Right lobe of liver (tissue), 6 donors: Measurements from ENCODE around the gene LRRC8E. TPM values are rescaled to one million over a fixed set of nuclear protein-coding genes. Genes with fewer than 3 reads are reported as not detected.

Source experiments
- ATAC-seq, 4 donors: fragments of 200-7000 bp; cut with Tn5 transposase; one replicate each; pipeline ENCODE4 v1.9.1; 2020; ENCODE audit warnings: mild to moderate bottlenecking in 4 of 4, moderate library complexity in 4 of 4
- DNase-seq, 3 donors: peaks; one replicate each; pipeline ENCODE4 v3.0.0-alpha.2; 2020
- H3K27ac ChIP-seq, 3 donors: fragments of 200-600 bp; one replicate each; pipeline ENCODE4 v1.8.0; 2022
- H3K27me3 ChIP-seq, 2 donors: fragments of 200-600 bp; one replicate each; pipeline ENCODE4 v1.8.0; 2022
- H3K36me3 ChIP-seq, 4 donors: fragments of 200-600 bp; sonication (generic) in 1 of 4; one replicate each; pipeline versions ENCODE4 v1.5.1 to v1.8.0; 2017 to 2022; ENCODE audit warnings: control low read depth in 1 of 4
- H3K4me1 ChIP-seq, 4 donors: fragments of 200-600 bp; sonication (generic) in 1 of 4; one replicate each; pipeline versions ENCODE4 v1.5.1 to v1.8.0; 2017 to 2022; ENCODE audit warnings: control low read depth in 1 of 4
- H3K4me3 ChIP-seq, 3 donors: fragments of 200-600 bp; one replicate each; pipeline ENCODE4 v1.8.0; 2022
- H3K9me3 ChIP-seq, 4 donors: fragments of 200-600 bp; sonication (generic) in 1 of 4; one replicate each; pipeline versions ENCODE4 v1.5.1 to v1.8.0; 2017 to 2022; ENCODE audit warnings: control low read depth in 1 of 4
- CTCF ChIP-seq, 4 donors: fragments of 200-600 bp in 3 of 4; fragments of 450-650 bp in 1 of 4; IDR thresholded peaks; one replicate each; pipeline versions ENCODE4 v1.5.1 to v1.8.0; 2016 to 2022; ENCODE audit warnings: antibody characterized with exemption in 4 of 4, mild to moderate bottlenecking in 2 of 4
- POLR2A ChIP-seq: fragments of 450-650 bp; IDR thresholded peaks from one replicate; pipeline ENCODE4 v1.6.1; 2017; ENCODE audit warnings: antibody characterized with exemption, mild to moderate bottlenecking
- WGBS: methylation state at CpG from one replicate; pipeline ENCODE4 v1.1.6; 2018; ENCODE audit warnings: low coverage, low lambda C conversion rate; ENCODE audit not compliant: insufficient coverage; ENCODE audit errors: missing lambda C conversion rate; 5-methylcytosine and 5-hydroxymethylcytosine counted together
- intact Hi-C, 2 donors: fragments of 100-400 bp; cut with DNase I; formaldehyde crosslinking; loops; one replicate each; pipeline versions ENCODE4 v1.11.2 to v1.14.1; 2022
- total RNA-seq, 6 experiments: library from RNA; depleted of rRNA in 2 of 6; stranded (reverse); fragments of >200 nt in 2 of 6; fragmentation: NEBNext Ultra II Directional in 3 of 6; extraction: Animal tissue kit (Norgen Biotek cat#: 25700) in 3 of 6; gene quantifications; one replicate each; pipeline versions ENCODE4 v1.1.0 to v1.2.4, GENCODE V29; 2016 to 2023
- donor health status: DM: no; HTN: yes; CAD: no.
- donor health status: DM: no; HTN: no; CAD: no.
- donor health status: DM: no; HTN: no; CAD: no.
- donor health status: DM: no; HTN: yes; CAD: no.
- donor health status: DM: no; HTN: yes; CAD: no.

LRRC8E gene
- total RNA-seq, 6 experiments from 2014 or later = 1.5 to 9.6 (median 3.5) TPM

- no peak for DNase-seq
- WGBS = 95% methylated on average over 16 of the region's 16 CpGs
- no peaks in the 10 kb centered on the region for H3K36me3 ChIP-seq
- no peak for ATAC-seq
- no peak overlapping the region for H3K4me3 ChIP-seq
- H3K9me3 ChIP-seq = no peaks in the 10 kb centered on the region
- H3K4me1 ChIP-seq = peaks cover 0 to 21% (median 11%) of the 10 kb centered on the region in 4 donors
- TF ChIP-seq CTCF (IDR thresholded peaks at IDR 0.05) (no peak), POLR2A (no peak)
- H3K27ac ChIP-seq = no peak overlapping the region
- intact Hi-C loops = no loop called here
- H3K27me3 ChIP-seq = no peaks in the 10 kb centered on the region
Measured at GRCh38 chr19:7898967-7899366, 10.7 kb downstream of the LRRC8E start.

GRCh38 chr19:7899751-7900378, 11.6 kb downstream of the LRRC8E start:
- no peaks in the 10 kb centered on the region for H3K9me3 ChIP-seq
- TF ChIP-seq CTCF (IDR thresholded peaks at IDR 0.05) (no peak), POLR2A (no peak)
- no peak overlapping the region for H3K27ac ChIP-seq
- peaks cover 0 to 26% (median 11%) of the 10 kb centered on the region in 4 donors for H3K4me1 ChIP-seq
- H3K36me3 ChIP-seq = no peaks in the 10 kb centered on the region
- H3K27me3 ChIP-seq = no peaks in the 10 kb centered on the region
- ATAC-seq (no peak), DNase-seq (no peak)
- WGBS = 100% methylated on average over 6 of the region's 34 CpGs
- intact Hi-C loops = loop anchor here in 1 of 2 donors (10.0 kb wide), 1 partner anchor 45 kb away; no protein-coding TSS in a partner anchor
- no peak overlapping the region for H3K4me3 ChIP-seq

GRCh38 chr19:7900401-7900870, 12.1 kb downstream of the LRRC8E start:
- H3K27me3 ChIP-seq = no peaks in the 10 kb centered on the region
- intact Hi-C loops = loop anchor here in 1 of 2 donors (10.0 kb wide), 1 partner anchor 46 kb away; no protein-coding TSS in a partner anchor
- DNase-seq = no peak
- TF ChIP-seq CTCF (IDR thresholded peaks at IDR 0.05) (no peak), POLR2A (no peak)
- peaks cover 0 to 31% (median 11%) of the 10 kb centered on the region in 4 donors for H3K4me1 ChIP-seq
- no peaks in the 10 kb centered on the region for H3K9me3 ChIP-seq
- 100% methylated on average over 2 of the region's 21 CpGs for WGBS
- H3K36me3 ChIP-seq = no peaks in the 10 kb centered on the region
- no peak for ATAC-seq
- no peak overlapping the region for H3K4me3 ChIP-seq
- H3K27ac ChIP-seq = no peak overlapping the region

- DNase-seq = no peak
- Histone ChIP-seq H3K4me3 (no peak overlapping the region), H3K27ac (no peak overlapping the region), H3K4me1 (peaks cover 0 to 31% (median 11%) of the 10 kb centered on the region in 4 donors), H3K36me3 (no peaks in the 10 kb centered on the region), H3K9me3 (no peaks in the 10 kb centered on the region), H3K27me3 (no peaks in the 10 kb centered on the region)
- TF ChIP-seq POLR2A (no peak), CTCF (IDR thresholded peaks at IDR 0.05) (no peak)
- intact Hi-C loops = loop anchor here in 1 of 2 donors (10.0 kb wide), 1 partner anchor 46 kb away; no protein-coding TSS in a partner anchor
- 92% methylated on average over 2 of the region's 3 CpGs for WGBS
- no peak for ATAC-seq
Measured at GRCh38 chr19:7900931-7901330, 12.6 kb downstream of the LRRC8E start.
